ENCODE data around the gene EXO1. TPM values are rescaled to one million over a fixed set of nuclear protein-coding genes. Genes with fewer than 3 reads are reported as not detected.

EXO1 gene
- total RNA-seq, 6 experiments from 2014 or later, result 0.29 to 1.7 (median 0.62) TPM; not detected in 1

DNA sequence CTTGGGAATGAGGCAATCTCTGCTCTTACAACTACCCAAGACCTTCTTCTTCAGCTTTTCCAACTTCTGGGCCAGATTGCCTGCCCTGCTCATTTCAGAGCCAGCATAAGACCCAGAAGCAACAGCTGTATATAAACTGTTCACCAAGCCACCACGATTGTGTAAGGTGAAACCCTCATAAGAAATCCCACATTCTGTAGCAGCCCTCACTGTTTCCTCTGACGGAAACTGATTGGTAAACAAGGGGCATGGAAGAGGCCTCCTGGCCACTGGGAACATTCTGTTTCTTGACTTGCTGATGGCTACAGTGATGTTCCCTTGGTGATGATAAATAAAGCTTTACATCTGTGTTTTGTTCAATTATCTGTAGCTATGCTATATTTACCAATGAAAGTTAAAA is 39.7 kb upstream of the EXO1 start:
- WGBS (ENCODE audit: insufficient coverage, low coverage, low lambda C conversion rate, missing lambda C conversion rate), result 62% methylated on average over 2 of the region's 2 CpGs
- Histone ChIP-seq H3K4me1 (no peaks in the 10 kb centered on the region), H3K27ac (no peak overlapping the region), H3K36me3 (no peaks in the 10 kb centered on the region), H3K9me3 (no peaks in the 10 kb centered on the region), H3K27me3 (no peaks in the 10 kb centered on the region), H3K4me3 (no peak overlapping the region)
- intact Hi-C loops (cut with DNase I), result no loop called here
- ATAC-seq (no peak), DNase-seq (no peak)
- TF ChIP-seq, protein P1, sequence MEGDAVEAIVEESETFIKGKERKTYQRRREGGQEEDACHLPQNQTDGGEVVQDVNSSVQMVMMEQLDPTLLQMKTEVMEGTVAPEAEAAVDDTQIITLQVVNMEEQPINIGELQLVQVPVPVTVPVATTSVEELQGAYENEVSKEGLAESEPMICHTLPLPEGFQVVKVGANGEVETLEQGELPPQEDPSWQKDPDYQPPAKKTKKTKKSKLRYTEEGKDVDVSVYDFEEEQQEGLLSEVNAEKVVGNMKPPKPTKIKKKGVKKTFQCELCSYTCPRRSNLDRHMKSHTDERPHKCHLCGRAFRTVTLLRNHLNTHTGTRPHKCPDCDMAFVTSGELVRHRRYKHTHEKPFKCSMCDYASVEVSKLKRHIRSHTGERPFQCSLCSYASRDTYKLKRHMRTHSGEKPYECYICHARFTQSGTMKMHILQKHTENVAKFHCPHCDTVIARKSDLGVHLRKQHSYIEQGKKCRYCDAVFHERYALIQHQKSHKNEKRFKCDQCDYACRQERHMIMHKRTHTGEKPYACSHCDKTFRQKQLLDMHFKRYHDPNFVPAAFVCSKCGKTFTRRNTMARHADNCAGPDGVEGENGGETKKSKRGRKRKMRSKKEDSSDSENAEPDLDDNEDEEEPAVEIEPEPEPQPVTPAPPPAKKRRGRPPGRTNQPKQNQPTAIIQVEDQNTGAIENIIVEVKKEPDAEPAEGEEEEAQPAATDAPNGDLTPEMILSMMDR (IDR thresholded peaks at IDR 0.05), result no peak
- no peak for TF ChIP-seq POLR2A (IDR thresholded peaks at IDR 0.05)

DNA sequence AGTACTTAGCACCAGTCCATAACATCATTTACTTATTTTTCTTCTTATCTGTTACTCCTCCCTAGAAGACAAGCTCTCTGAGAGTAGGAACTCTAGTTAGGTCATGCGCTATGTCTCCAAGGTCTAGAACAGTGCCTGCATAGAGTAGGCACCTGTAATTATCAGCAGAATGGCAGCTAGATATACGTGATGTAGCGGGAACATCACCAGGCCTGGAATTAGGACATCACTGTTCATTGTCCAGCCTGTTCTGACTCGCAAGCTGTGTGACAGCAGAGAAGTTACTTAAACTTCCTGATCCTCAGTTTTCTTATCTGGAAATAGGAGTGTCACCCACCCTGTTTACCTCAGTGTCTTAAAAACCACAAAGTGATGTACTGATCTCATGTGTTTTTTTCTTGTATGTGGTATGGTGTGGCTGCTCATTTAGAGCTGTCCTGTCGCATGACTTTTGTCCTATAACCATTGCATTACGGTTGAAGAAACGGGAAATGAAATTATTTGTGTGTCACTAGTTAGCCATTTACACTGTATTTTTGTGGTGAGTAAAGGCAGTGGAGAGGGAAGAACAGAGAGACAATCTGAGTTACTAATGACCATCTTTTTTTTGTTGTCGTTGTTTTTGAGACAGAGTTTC is 37.1 kb upstream of the EXO1 start:
- ATAC-seq (no peak), DNase-seq (no peak)
- Histone ChIP-seq H3K4me3 (no peak overlapping the region), H3K9me3 (no peaks in the 10 kb centered on the region), H3K27me3 (no peaks in the 10 kb centered on the region), H3K36me3 (no peaks in the 10 kb centered on the region), H3K4me1 (no peaks in the 10 kb centered on the region), H3K27ac (no peak overlapping the region)
- 65% methylated on average over 7 of the region's 8 CpGs for WGBS (ENCODE audit: insufficient coverage, low coverage, low lambda C conversion rate, missing lambda C conversion rate)
- intact Hi-C loops (cut with DNase I), result no loop called here
- TF ChIP-seq, protein P1 (IDR thresholded peaks at IDR 0.05), result no peak
- TF ChIP-seq POLR2A (IDR thresholded peaks at IDR 0.05), result no peak

DNA sequence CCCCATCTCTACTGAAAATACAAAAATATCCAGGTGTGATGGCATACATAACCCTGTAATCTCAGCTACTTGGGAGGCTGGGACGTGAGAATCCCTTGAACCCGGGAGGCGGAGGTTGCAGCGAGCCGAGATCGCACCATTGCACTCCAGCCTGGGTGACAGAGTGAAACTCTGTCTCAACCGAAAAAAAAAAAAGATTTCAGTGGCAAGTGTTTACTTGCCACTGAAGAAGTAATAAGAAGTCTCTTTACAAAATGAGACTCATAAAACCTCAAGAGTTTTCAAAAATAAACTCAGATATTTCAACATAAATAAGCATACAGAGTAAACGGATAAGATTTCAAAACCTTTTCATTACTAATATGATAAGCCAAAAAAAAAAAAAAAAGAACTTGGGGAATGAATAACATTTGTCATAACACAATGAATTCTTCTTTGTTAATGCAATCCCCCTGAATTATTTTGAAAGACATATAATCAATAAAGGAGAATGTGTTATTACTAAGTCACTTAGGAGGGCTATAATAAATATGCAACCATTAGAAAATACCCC is 34.2 kb upstream of the EXO1 start:
- no peak for TF ChIP-seq POLR2A (IDR thresholded peaks at IDR 0.05)
- TF ChIP-seq, protein P1 (IDR thresholded peaks at IDR 0.05), result no peak
- intact Hi-C loops (cut with DNase I), result no loop called here
- Histone ChIP-seq H3K27ac (no peak overlapping the region), H3K27me3 (no peaks in the 10 kb centered on the region), H3K4me1 (no peaks in the 10 kb centered on the region), H3K4me3 (no peak overlapping the region), H3K36me3 (no peaks in the 10 kb centered on the region), H3K9me3 (no peaks in the 10 kb centered on the region)
- no peak for DNase-seq
- no peak for ATAC-seq
- 72% methylated on average over 7 of the region's 8 CpGs for WGBS (ENCODE audit: insufficient coverage, low coverage, low lambda C conversion rate, missing lambda C conversion rate)

DNA sequence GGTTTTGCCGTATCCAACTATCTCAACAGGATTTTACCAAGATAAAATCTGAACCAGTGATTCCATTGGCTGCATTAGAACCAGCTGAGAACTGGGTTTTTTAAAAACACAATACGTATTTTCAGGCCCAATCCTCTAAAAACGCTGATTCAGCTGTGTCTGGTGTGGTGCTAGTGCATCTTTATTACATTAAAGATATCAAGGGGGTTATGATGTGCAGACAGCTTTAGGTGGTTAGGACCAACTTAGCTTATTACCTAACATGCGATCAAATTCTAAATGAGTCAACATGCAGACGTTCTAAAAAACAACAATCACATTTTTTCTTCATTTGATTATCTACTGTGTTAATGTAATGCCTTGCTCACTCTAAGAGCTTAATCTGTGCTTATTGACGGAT is 32.0 kb upstream of the EXO1 start:
- intact Hi-C loops (cut with DNase I), result no loop called here
- H3K9me3 ChIP-seq, result no peaks in the 10 kb centered on the region
- WGBS (ENCODE audit: insufficient coverage, low coverage, low lambda C conversion rate, missing lambda C conversion rate), result 62% methylated on average over 6 of the region's 6 CpGs

More for the DNA sequence above, 32.0 kb upstream of the EXO1 start:
- ATAC-seq (no peak), DNase-seq (no peak)
- TF ChIP-seq, protein P1 (IDR thresholded peaks at IDR 0.05), result no peak
- no peak for TF ChIP-seq POLR2A (IDR thresholded peaks at IDR 0.05)
- H3K4me1 ChIP-seq, result no peaks in the 10 kb centered on the region
- H3K27ac ChIP-seq, result no peak overlapping the region
- no peaks in the 10 kb centered on the region for H3K27me3 ChIP-seq
- H3K4me3 ChIP-seq, result no peak overlapping the region
- no peaks in the 10 kb centered on the region for H3K36me3 ChIP-seq

All from right lobe of liver (tissue), 6 donors.